ENCODE measurements around the gene SMOC2.

Gene SMOC2

GRCh38 chr6:168468045-168468444, 27.1 kb downstream of the SMOC2 start:
- Histone ChIP-seq H3K9me3 (no peaks in the 10 kb centered on the region), H3K4me1 (no peaks in the 10 kb centered on the region), H3K36me3 (replicated peaks) (no peaks in the 10 kb centered on the region), H3K4me3 (no peak overlapping the region), H3K27me3 (ENCODE audit: low read depth) (no peaks in the 10 kb centered on the region)
- in situ Hi-C loops (cut with MboI; ENCODE audit: low sequenced_read_pairs), result no loop called here
- no peak for DNase-seq (ENCODE audit: low spot score in 2 of 2)

GRCh38 chr6:168469521-168469920, 28.5 kb downstream of the SMOC2 start:
- Histone ChIP-seq H3K4me3 (no peak overlapping the region), H3K36me3 (replicated peaks) (no peaks in the 10 kb centered on the region), H3K9me3 (no peaks in the 10 kb centered on the region), H3K27me3 (ENCODE audit: low read depth) (no peaks in the 10 kb centered on the region), H3K4me1 (no peaks in the 10 kb centered on the region)
- in situ Hi-C loops (cut with MboI; ENCODE audit: low sequenced_read_pairs), result no loop called here
- no peak for DNase-seq (ENCODE audit: low spot score in 2 of 2)

- Histone ChIP-seq H3K4me3 (no peak overlapping the region), H3K4me1 (no peaks in the 10 kb centered on the region), H3K27me3 (ENCODE audit: low read depth) (no peaks in the 10 kb centered on the region), H3K36me3 (replicated peaks) (no peaks in the 10 kb centered on the region), H3K9me3 (no peaks in the 10 kb centered on the region)
- no peak for DNase-seq (ENCODE audit: low spot score in 2 of 2)
- in situ Hi-C loops (cut with MboI; ENCODE audit: low sequenced_read_pairs), result no loop called here
Observed at GRCh38 chr6:168469926-168470325, 28.9 kb downstream of the SMOC2 start.

GRCh38 chr6:168472363-168472762, 31.4 kb downstream of the SMOC2 start:
- Histone ChIP-seq H3K27me3 (ENCODE audit: low read depth) (no peaks in the 10 kb centered on the region), H3K4me3 (no peak overlapping the region), H3K4me1 (no peaks in the 10 kb centered on the region), H3K36me3 (replicated peaks) (no peaks in the 10 kb centered on the region), H3K9me3 (no peaks in the 10 kb centered on the region)
- in situ Hi-C loops (cut with MboI; ENCODE audit: low sequenced_read_pairs), result no loop called here
- DNase-seq (ENCODE audit: low spot score in 2 of 2), result no peak

- Histone ChIP-seq H3K9me3 (no peaks in the 10 kb centered on the region), H3K36me3 (replicated peaks) (no peaks in the 10 kb centered on the region), H3K4me3 (no peak overlapping the region), H3K27me3 (ENCODE audit: low read depth) (no peaks in the 10 kb centered on the region), H3K4me1 (no peaks in the 10 kb centered on the region)
- no peak for DNase-seq (ENCODE audit: low spot score in 2 of 2)
- in situ Hi-C loops (cut with MboI; ENCODE audit: low sequenced_read_pairs), result no loop called here
Observed at GRCh38 chr6:168473197-168473596, 32.2 kb downstream of the SMOC2 start.

GRCh38 chr6:168475188-168476013, 34.4 kb downstream of the SMOC2 start:
- H3K36me3 ChIP-seq (replicated peaks), result no peaks in the 10 kb centered on the region
- H3K9me3 ChIP-seq, result no peaks in the 10 kb centered on the region
- no peak for DNase-seq (ENCODE audit: low spot score in 2 of 2)
- no peaks in the 10 kb centered on the region for H3K27me3 ChIP-seq (ENCODE audit: low read depth)
- no peak overlapping the region for H3K4me3 ChIP-seq
- no peaks in the 10 kb centered on the region for H3K4me1 ChIP-seq
- in situ Hi-C loops (cut with MboI; ENCODE audit: low sequenced_read_pairs), result no loop called here

GRCh38 chr6:168479421-168479820, 38.4 kb downstream of the SMOC2 start:
- in situ Hi-C loops (cut with MboI; ENCODE audit: low sequenced_read_pairs), result no loop called here
- Histone ChIP-seq H3K9me3 (no peaks in the 10 kb centered on the region), H3K36me3 (replicated peaks) (no peaks in the 10 kb centered on the region), H3K4me1 (no peaks in the 10 kb centered on the region), H3K4me3 (no peak overlapping the region), H3K27me3 (ENCODE audit: low read depth) (no peaks in the 10 kb centered on the region)
- DNase-seq (ENCODE audit: low spot score in 2 of 2), result no peak

GRCh38 chr6:168480481-168480880, 39.5 kb downstream of the SMOC2 start:
- Histone ChIP-seq H3K27me3 (ENCODE audit: low read depth) (no peaks in the 10 kb centered on the region), H3K9me3 (no peaks in the 10 kb centered on the region), H3K4me1 (no peaks in the 10 kb centered on the region), H3K36me3 (replicated peaks) (no peaks in the 10 kb centered on the region), H3K4me3 (no peak overlapping the region)
- DNase-seq (ENCODE audit: low spot score in 2 of 2), result no peak
- in situ Hi-C loops (cut with MboI; ENCODE audit: low sequenced_read_pairs), result no loop called here

- Histone ChIP-seq H3K4me3 (no peak overlapping the region), H3K4me1 (no peaks in the 10 kb centered on the region), H3K36me3 (replicated peaks) (no peaks in the 10 kb centered on the region), H3K27me3 (ENCODE audit: low read depth) (no peaks in the 10 kb centered on the region), H3K9me3 (no peaks in the 10 kb centered on the region)
- DNase-seq (ENCODE audit: low spot score in 2 of 2), result no peak
- in situ Hi-C loops (cut with MboI; ENCODE audit: low sequenced_read_pairs), result no loop called here
Observed at GRCh38 chr6:168485818-168486217, 44.8 kb downstream of the SMOC2 start.

GRCh38 chr6:168490757-168491156, 49.8 kb downstream of the SMOC2 start:
- Histone ChIP-seq H3K9me3 (no peaks in the 10 kb centered on the region), H3K27me3 (ENCODE audit: low read depth) (no peaks in the 10 kb centered on the region), H3K4me3 (no peak overlapping the region), H3K4me1 (no peaks in the 10 kb centered on the region), H3K36me3 (replicated peaks) (no peaks in the 10 kb centered on the region)
- no peak for DNase-seq (ENCODE audit: low spot score in 2 of 2)
- in situ Hi-C loops (cut with MboI; ENCODE audit: low sequenced_read_pairs), result no loop called here

- Histone ChIP-seq H3K36me3 (replicated peaks) (no peaks in the 10 kb centered on the region), H3K4me1 (no peaks in the 10 kb centered on the region), H3K4me3 (no peak overlapping the region), H3K9me3 (no peaks in the 10 kb centered on the region), H3K27me3 (ENCODE audit: low read depth) (no peaks in the 10 kb centered on the region)
- in situ Hi-C loops (cut with MboI; ENCODE audit: low sequenced_read_pairs), result no loop called here
- no peak for DNase-seq (ENCODE audit: low spot score in 2 of 2)
Observed at GRCh38 chr6:168493976-168494375, 53.0 kb downstream of the SMOC2 start.

- Histone ChIP-seq H3K27me3 (ENCODE audit: low read depth) (no peaks in the 10 kb centered on the region), H3K9me3 (no peaks in the 10 kb centered on the region), H3K4me1 (no peaks in the 10 kb centered on the region), H3K36me3 (replicated peaks) (no peaks in the 10 kb centered on the region), H3K4me3 (no peak overlapping the region)
- in situ Hi-C loops (cut with MboI; ENCODE audit: low sequenced_read_pairs), result no loop called here
- DNase-seq (ENCODE audit: low spot score in 2 of 2), result no peak
Observed at GRCh38 chr6:168494726-168495125, 53.7 kb downstream of the SMOC2 start.

GRCh38 chr6:168495133-168495532, 54.1 kb downstream of the SMOC2 start:
- no peaks in the 10 kb centered on the region for H3K9me3 ChIP-seq
- in situ Hi-C loops (cut with MboI; ENCODE audit: low sequenced_read_pairs), result no loop called here
- H3K27me3 ChIP-seq (ENCODE audit: low read depth), result no peaks in the 10 kb centered on the region
- no peaks in the 10 kb centered on the region for H3K4me1 ChIP-seq
- DNase-seq (ENCODE audit: low spot score in 2 of 2), result no peak
- no peaks in the 10 kb centered on the region for H3K36me3 ChIP-seq (replicated peaks)
- H3K4me3 ChIP-seq, result no peak overlapping the region

- Histone ChIP-seq H3K4me3 (no peak overlapping the region), H3K36me3 (replicated peaks) (no peaks in the 10 kb centered on the region), H3K27me3 (ENCODE audit: low read depth) (no peaks in the 10 kb centered on the region), H3K9me3 (no peaks in the 10 kb centered on the region), H3K4me1 (no peaks in the 10 kb centered on the region)
- no peak for DNase-seq (ENCODE audit: low spot score in 2 of 2)
- in situ Hi-C loops (cut with MboI; ENCODE audit: low sequenced_read_pairs), result no loop called here
Observed at GRCh38 chr6:168495636-168496035, 54.7 kb downstream of the SMOC2 start.

All from HAP-1 (cell line).